H1 (cell line): Measurements from ENCODE around the gene ERMARD. TPM values are rescaled to one million over a fixed set of nuclear protein-coding genes. Genes with fewer than 3 reads are reported as not detected.

Experiments
- CTCF ChIA-PET: fragments of 300-600 bp; sonication (Branson Sonifier 250); formaldehyde crosslinking; loops from one replicate; lab custom pipeline; 2021; ENCODE audit not compliant: partially characterized antibody; lab: Charles Lee
- POLR2A ChIA-PET: fragments of 300-600 bp; sonication (Branson Sonifier 250); formaldehyde crosslinking; loops from one replicate; lab custom pipeline; 2021; ENCODE audit warnings: inconsistent platforms; ENCODE audit not compliant: partially characterized antibody; lab: Charles Lee
- DNase-seq, 2 experiments: peaks; one replicate each; pipeline versions ENCODE4 v3.0.0 to v3.0.0-alpha.2; 2010 to 2022; ENCODE audit warnings: low spot score in 2 of 2, low read depth in 1 of 2, mixed read lengths in 1 of 2
- FAIRE-seq: peaks from 2 replicates; lab custom pipeline; 2011; peaks lifted over from hg19 to GRCh38; lab: Jason Lieb, UNC
- H2AFZ ChIP-seq: 2 replicates; pipeline ENCODE4 v1.8.1; 2012; ENCODE audit warnings: low read length, inconsistent platforms
- H2AK5ac ChIP-seq: 2 replicates; pipeline ENCODE4 v1.6.1; 2013; ENCODE audit warnings: low read depth, low read length
- H2BK120ac ChIP-seq: replicated peaks from 2 replicates; pipeline ENCODE3; 2013; ENCODE audit warnings: low read depth, low read length, inconsistent platforms
- H2BK12ac ChIP-seq: 2 replicates; pipeline ENCODE4 v1.6.1; 2013; ENCODE audit warnings: low read depth, low read length
- H2BK15ac ChIP-seq: 2 replicates; pipeline ENCODE4 v1.6.1; 2013; ENCODE audit warnings: low read length
- H2BK20ac ChIP-seq: 2 replicates; pipeline ENCODE4 v1.6.1; 2013; ENCODE audit warnings: low read length
- H2BK5ac ChIP-seq: 2 replicates; pipeline ENCODE4 v1.6.1; 2013; ENCODE audit warnings: low read depth, low read length
- H3K14ac ChIP-seq: 2 replicates; pipeline ENCODE4 v1.6.1; 2013; ENCODE audit warnings: inconsistent platforms; ENCODE audit not compliant: insufficient read length
- H3K18ac ChIP-seq: 2 replicates; pipeline ENCODE4 v1.6.1; 2013; ENCODE audit warnings: low read length; ENCODE audit errors: extremely low read depth
- H3K23ac ChIP-seq: 2 replicates; pipeline ENCODE4 v1.6.1; 2013; ENCODE audit warnings: inconsistent platforms; ENCODE audit not compliant: insufficient read length
- H3K23me2 ChIP-seq: 2 replicates; pipeline ENCODE4 v1.6.1; 2013; ENCODE audit warnings: low read depth, low read length
- H3K27ac ChIP-seq: 2 replicates; pipeline ENCODE4 v1.6.1; 2011; ENCODE audit warnings: low read depth, low read length, inconsistent platforms
- H3K27me3 ChIP-seq, 4 experiments: replicated peaks in 1 of 4; 1 replicate in 1 of 4; 2 replicates in 3 of 4; pipeline versions ENCODE4 v1.6.1 to v1.8.1; 2011 to 2013; ENCODE audit warnings: low read length in 3 of 4, mild to moderate bottlenecking in 3 of 4, inconsistent platforms in 2 of 4, mixed read lengths in 2 of 4, moderate library complexity in 1 of 4; ENCODE audit not compliant: control insufficient read depth in 3 of 4, insufficient read depth in 3 of 4; ENCODE audit errors: extremely low read depth in 1 of 4
- H3K36me3 ChIP-seq, 4 experiments: 2 replicates each; pipeline versions ENCODE4 v1.6.1 to v1.8.1; 2011 to 2013; ENCODE audit warnings: mild to moderate bottlenecking in 4 of 4, low read length in 3 of 4, moderate library complexity in 2 of 4, control low read depth in 1 of 4, inconsistent platforms in 1 of 4; ENCODE audit not compliant: insufficient read depth in 4 of 4, control insufficient read depth in 2 of 4
- H3K4ac ChIP-seq: replicated peaks from 2 replicates; pipeline ENCODE3; 2013; ENCODE audit warnings: low read length, low read depth, mixed read lengths, inconsistent platforms; ENCODE audit not compliant: insufficient read length
- H3K4me1 ChIP-seq, 4 experiments: replicated peaks in 1 of 4; 1 replicate in 1 of 4; 2 replicates in 3 of 4; pipeline versions ENCODE4 v1.6.1 to v1.8.1; 2011 to 2013; ENCODE audit warnings: low read length in 3 of 4, inconsistent platforms in 2 of 4, mixed read lengths in 1 of 4; ENCODE audit not compliant: insufficient read depth in 4 of 4, control insufficient read depth in 3 of 4
- H3K4me2 ChIP-seq, 2 experiments: 2 replicates each; pipeline versions ENCODE4 v1.6.1 to v1.8.1; 2011 to 2013; ENCODE audit warnings: low read depth in 2 of 2, low read length in 2 of 2, control low read depth in 1 of 2, inconsistent platforms in 1 of 2, mild to moderate bottlenecking in 1 of 2; ENCODE audit not compliant: insufficient read depth in 1 of 2
- H3K4me3 ChIP-seq, 4 experiments: fragments of 200-600, 300-600 bp in 1 of 4; sonication (generic), shearing (Covaris generic), sonication (Bioruptor Twin) in 1 of 4; 2 replicates each; pipeline versions ENCODE4 v1.5.1 to v1.8.1; 2011 to 2016; ENCODE audit warnings: low read length in 4 of 4, low read depth in 3 of 4, control low read depth in 2 of 4, inconsistent platforms in 2 of 4, mild to moderate bottlenecking in 2 of 4, mixed read lengths in 1 of 4, moderate library complexity in 1 of 4; ENCODE audit not compliant: insufficient read depth in 2 of 4; ENCODE audit errors: extremely low read depth in 1 of 4
- H3K56ac ChIP-seq: replicated peaks from 2 replicates; pipeline ENCODE3; 2013; ENCODE audit warnings: low read depth, mild to moderate bottlenecking, mixed read lengths, low read length, inconsistent platforms; ENCODE audit not compliant: insufficient read length
- H3K79me1 ChIP-seq: 2 replicates; pipeline ENCODE4 v1.6.1; 2013; ENCODE audit warnings: low read depth, low read length, control low read depth
- H3K79me2 ChIP-seq, 2 experiments: 2 replicates each; pipeline versions ENCODE4 v1.6.1 to v1.8.1; 2012 to 2013; ENCODE audit warnings: low read length in 2 of 2, mild to moderate bottlenecking in 2 of 2, inconsistent platforms in 1 of 2; ENCODE audit not compliant: insufficient read depth in 2 of 2, control insufficient read depth in 1 of 2
- H3K9ac ChIP-seq, 4 experiments: replicated peaks in 1 of 4; 1 replicate in 1 of 4; 2 replicates in 3 of 4; pipeline versions ENCODE4 v1.6.1 to v1.8.1; 2011 to 2013; ENCODE audit warnings: low read depth in 3 of 4, low read length in 3 of 4, control low read depth in 2 of 4, mild to moderate bottlenecking in 2 of 4, moderate library complexity in 2 of 4, inconsistent platforms in 1 of 4; ENCODE audit errors: extremely low read depth in 1 of 4
- H3K9me3 ChIP-seq, 2 experiments: 2 replicates each; pipeline versions ENCODE4 v1.6.1 to v1.8.1; 2012 to 2013; ENCODE audit warnings: mild to moderate bottlenecking in 2 of 2, moderate library complexity in 2 of 2, control low read depth in 1 of 2, inconsistent platforms in 1 of 2, low read depth in 1 of 2, low read length in 1 of 2, mixed read lengths in 1 of 2; ENCODE audit not compliant: insufficient read depth in 2 of 2
- H4K20me1 ChIP-seq, 2 experiments: replicated peaks in 1 of 2; 2 replicates each; pipeline versions ENCODE3 to v1.8.1; 2011 to 2013; ENCODE audit warnings: inconsistent platforms in 2 of 2, low read length in 2 of 2, mild to moderate bottlenecking in 1 of 2; ENCODE audit not compliant: insufficient read depth in 2 of 2, control insufficient read depth in 1 of 2
- H4K5ac ChIP-seq: 2 replicates; pipeline ENCODE4 v1.6.1; 2013; ENCODE audit warnings: low read length, low read depth, mixed read lengths, inconsistent platforms; ENCODE audit not compliant: insufficient read length
- H4K8ac ChIP-seq: 2 replicates; pipeline ENCODE4 v1.8.0; 2013; ENCODE audit warnings: mild to moderate bottlenecking, moderate library complexity, low read length, inconsistent platforms; ENCODE audit not compliant: insufficient read depth; ENCODE audit errors: extremely low read depth
- H4K91ac ChIP-seq: replicated peaks from 2 replicates; pipeline ENCODE3; 2013; ENCODE audit warnings: low read length, mixed read lengths, inconsistent platforms; ENCODE audit not compliant: insufficient read length
- BCL11A ChIP-seq, 2 experiments: IDR thresholded peaks; one replicate each; pipeline ENCODE4 v1.6.1; 2011; ENCODE audit warnings: low read depth in 2 of 2, low read length in 2 of 2, mild to moderate bottlenecking in 2 of 2
- GABPA ChIP-seq: IDR thresholded peaks from 2 replicates; pipeline ENCODE4 v1.6.1; 2011; ENCODE audit warnings: mild to moderate bottlenecking, low read length, moderate library complexity, borderline replicate concordance; ENCODE audit not compliant: insufficient read depth
- GTF2F1 ChIP-seq: IDR thresholded peaks from 2 replicates; pipeline ENCODE4 v1.6.1; 2012; ENCODE audit warnings: low read depth, low read length, improper control_type of control experiment, borderline replicate concordance
- KDM1A ChIP-seq: fragments of 200-600, 300-600 bp; sonication (generic); IDR thresholded peaks from 2 replicates; pipeline ENCODE4 v1.7.1; 2016; ENCODE audit warnings: mild to moderate bottlenecking, low read length, borderline replicate concordance
- MAFK ChIP-seq: IDR thresholded peaks from 2 replicates; pipeline ENCODE4 v1.6.1; 2012; ENCODE audit warnings: low read depth, mild to moderate bottlenecking, improper control_type of control experiment, low read length
- NRF1 ChIP-seq: IDR thresholded peaks from 2 replicates; pipeline ENCODE4 v1.6.1; 2011; ENCODE audit warnings: mild to moderate bottlenecking, low read depth, low read length, improper control_type of control experiment
- RXRA ChIP-seq: IDR thresholded peaks from 2 replicates; pipeline ENCODE4 v1.6.1; 2011; ENCODE audit warnings: low read depth, mild to moderate bottlenecking, low read length, moderate library complexity; ENCODE audit not compliant: insufficient read depth
- SRF ChIP-seq: IDR thresholded peaks from 2 replicates; pipeline ENCODE4 v1.6.1; 2011; ENCODE audit warnings: mild to moderate bottlenecking, low read depth, low read length, moderate library complexity
- TBP ChIP-seq: IDR thresholded peaks from 2 replicates; pipeline ENCODE4 v1.6.1; 2011; ENCODE audit warnings: low read depth, low read length, improper control_type of control experiment
- WGBS, 2 experiments: shearing (Covaris generic) in 1 of 2; methylation state at CpG; one replicate each; pipeline versions ENCODE4 v1.1.6 to v1.1.7; 2013 to 2015; ENCODE audit warnings: low lambda C conversion rate in 2 of 2, mixed read lengths in 2 of 2, inconsistent platforms in 1 of 2, low coverage in 1 of 2, missing lambda C conversion rate in 1 of 2; ENCODE audit not compliant: insufficient replicate concordance in 2 of 2, insufficient coverage in 1 of 2, insufficient read length in 1 of 2; ENCODE audit errors: extremely low coverage in 1 of 2, missing lambda C conversion rate in 1 of 2; 5-methylcytosine and 5-hydroxymethylcytosine counted together
- polyA plus RNA-seq, 7 experiments: library from polyadenylated mRNA; depleted of rRNA in 3 of 7; stranded (reverse) in 5 of 7; unstranded in 2 of 7; fragments of >200 nt in 5 of 7; fragments of 200-250 nt in 2 of 7; gene quantifications; 1 replicate in 5 of 7; 2 replicates in 1 of 7; 4 replicates in 1 of 7; pipeline versions ENCODE4 v1.2.1 to v1.2.3, GENCODE V29; 2011 to 2013; ENCODE audit warnings: missing spikeins in 2 of 7, mixed read lengths in 2 of 7
- total RNA-seq: library from RNA; stranded (reverse); fragmentation: NEBNext Ultra II Directional; extraction: Animal tissue kit (Norgen Biotek cat#: 25700); gene quantifications from 2 replicates; pipeline ENCODE4 v1.2.1, GENCODE V29; 2021
- TF ChIP-seq, protein P1 (sequence below), 3 experiments: IDR thresholded peaks; 1 replicate in 2 of 3; 2 replicates in 1 of 3; pipeline versions ENCODE4 v1.5.1 to v1.6.1; 2011; ENCODE audit warnings: low read length in 3 of 3, mild to moderate bottlenecking in 3 of 3, inconsistent platforms in 2 of 3, low read depth in 1 of 3, moderate library complexity in 1 of 3; ENCODE audit not compliant: insufficient read depth in 1 of 3; ENCODE audit errors: control extremely low read depth in 1 of 3

ERMARD gene
- total and polyA plus RNA-seq, 2 of the 8 experiments (the other 6 are each of a cell fraction or from before 2014, with no cell fraction given), result 12.2 to 25.6 TPM

DNA sequence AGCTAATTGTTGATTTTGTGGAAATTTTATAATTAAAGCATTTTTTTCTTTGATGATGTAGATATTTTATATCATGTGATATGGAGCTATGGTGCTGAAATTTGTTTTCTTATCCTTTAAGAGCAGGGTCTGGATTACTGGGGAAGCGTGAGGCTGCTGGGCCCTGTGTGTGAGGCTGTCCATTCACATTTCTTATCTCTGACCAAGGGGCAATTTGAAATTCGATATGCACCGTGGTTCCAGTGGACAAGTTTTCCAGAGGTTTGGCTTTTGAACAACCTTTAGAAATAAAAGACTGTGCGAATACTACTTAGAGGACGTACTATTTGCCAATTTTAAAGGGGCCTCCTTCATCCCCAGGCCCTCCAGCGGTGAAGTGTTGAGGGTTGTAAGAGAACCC, 3.7 kb downstream of the ERMARD start:
- 92% methylated on average over 6 of the region's 6 CpGs; no CpG with 5 or more reads in 1 of the 2 experiments for WGBS, 2 experiments
- no peak overlapping the region for H3K27ac ChIP-seq
- no peak overlapping the region for H2BK12ac ChIP-seq
- CTCF ChIA-PET, result interaction anchor here (1.2 kb wide), 1 partner anchor 12 kb away, joined by 4 read pairs; no protein-coding TSS in a partner anchor
- no peak overlapping the region for H2BK120ac ChIP-seq
- H3K27me3 ChIP-seq, result no peaks in the 10 kb centered on the region
- H3K4ac ChIP-seq, result no peak overlapping the region
- POLR2A ChIA-PET, result interaction anchor here (0.7 to 1.2 kb wide), 2 partner anchors 47 to 743 kb away, joined by 3 read pairs; no protein-coding TSS in a partner anchor
- no peak overlapping the region for H3K9ac ChIP-seq
- no peaks in the 10 kb centered on the region for H3K9me3 ChIP-seq
- no peak overlapping the region for H2BK5ac ChIP-seq
- no peak overlapping the region for H4K91ac ChIP-seq
- peaks cover 0 to 3% (median 1%) of the 10 kb centered on the region in 4 experiments; a peak in 2 of 8 replicates for H3K36me3 ChIP-seq
- no peak overlapping the region for H3K4me3 ChIP-seq
- H3K4me1 ChIP-seq, result peaks cover 0 to 12% (median 6%) of the 10 kb centered on the region in 4 experiments; a peak in 5 of 7 replicates
- no peak overlapping the region for H2BK20ac ChIP-seq
- H4K5ac ChIP-seq, result no peak overlapping the region
- no peak overlapping the region for H3K14ac ChIP-seq
- no peak overlapping the region for H3K23ac ChIP-seq
- H4K8ac ChIP-seq, result no peak overlapping the region
- no peaks in the 10 kb centered on the region for H4K20me1 ChIP-seq
- H3K4me2 ChIP-seq, result no peak overlapping the region
- H3K56ac ChIP-seq, result no peak overlapping the region
- H2AK5ac ChIP-seq, result no peak overlapping the region
- no peak for DNase-seq
- H3K18ac ChIP-seq, result no peak overlapping the region
- H3K79me1 ChIP-seq, result no peaks in the 10 kb centered on the region
- FAIRE-seq, result no peak
- H2BK15ac ChIP-seq, result no peak overlapping the region
- H2AFZ ChIP-seq, result no peak overlapping the region
- peaks cover 0 to 10% of the 10 kb centered on the region in 2 experiments; a peak in 2 of 4 replicates for H3K79me2 ChIP-seq
- peaks cover 9% of the 10 kb centered on the region for H3K23me2 ChIP-seq
- TF ChIP-seq SRF, result no peak
- no peak for TF ChIP-seq BCL11A (IDR thresholded peaks at IDR 0.05; ENCODE audit: low read depth in 2 of 2, low read length in 2 of 2)
- no peak for TF ChIP-seq NRF1
- TF ChIP-seq TBP, result no peak
- TF ChIP-seq GABPA, result no peak
- no peak for TF ChIP-seq GTF2F1
- no peak for TF ChIP-seq MAFK
- no peak for TF ChIP-seq RXRA
- TF ChIP-seq, protein P1, sequence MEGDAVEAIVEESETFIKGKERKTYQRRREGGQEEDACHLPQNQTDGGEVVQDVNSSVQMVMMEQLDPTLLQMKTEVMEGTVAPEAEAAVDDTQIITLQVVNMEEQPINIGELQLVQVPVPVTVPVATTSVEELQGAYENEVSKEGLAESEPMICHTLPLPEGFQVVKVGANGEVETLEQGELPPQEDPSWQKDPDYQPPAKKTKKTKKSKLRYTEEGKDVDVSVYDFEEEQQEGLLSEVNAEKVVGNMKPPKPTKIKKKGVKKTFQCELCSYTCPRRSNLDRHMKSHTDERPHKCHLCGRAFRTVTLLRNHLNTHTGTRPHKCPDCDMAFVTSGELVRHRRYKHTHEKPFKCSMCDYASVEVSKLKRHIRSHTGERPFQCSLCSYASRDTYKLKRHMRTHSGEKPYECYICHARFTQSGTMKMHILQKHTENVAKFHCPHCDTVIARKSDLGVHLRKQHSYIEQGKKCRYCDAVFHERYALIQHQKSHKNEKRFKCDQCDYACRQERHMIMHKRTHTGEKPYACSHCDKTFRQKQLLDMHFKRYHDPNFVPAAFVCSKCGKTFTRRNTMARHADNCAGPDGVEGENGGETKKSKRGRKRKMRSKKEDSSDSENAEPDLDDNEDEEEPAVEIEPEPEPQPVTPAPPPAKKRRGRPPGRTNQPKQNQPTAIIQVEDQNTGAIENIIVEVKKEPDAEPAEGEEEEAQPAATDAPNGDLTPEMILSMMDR (IDR thresholded peaks at IDR 0.05; ENCODE audit: control extremely low read depth in 1 of 3, insufficient read depth in 1 of 3, low read depth in 1 of 3, low read length in 3 of 3), result no peak
- no peak for TF ChIP-seq KDM1A
